GM10266 (cell line): ENCODE measurements around the gene USP3.

Source experiments
- DNase-seq: peaks from one replicate; pipeline ENCODE4 v3.0.0; 2012; ENCODE audit errors: extremely low spot score
- TF ChIP-seq, protein P1 (sequence below): IDR thresholded peaks from 2 replicates; pipeline ENCODE4 v1.5.1; 2012; ENCODE audit warnings: mild to moderate bottlenecking, low read depth; ENCODE audit not compliant: control insufficient read depth, insufficient read depth; ENCODE audit errors: missing control alignments

The USP3 gene

DNA sequence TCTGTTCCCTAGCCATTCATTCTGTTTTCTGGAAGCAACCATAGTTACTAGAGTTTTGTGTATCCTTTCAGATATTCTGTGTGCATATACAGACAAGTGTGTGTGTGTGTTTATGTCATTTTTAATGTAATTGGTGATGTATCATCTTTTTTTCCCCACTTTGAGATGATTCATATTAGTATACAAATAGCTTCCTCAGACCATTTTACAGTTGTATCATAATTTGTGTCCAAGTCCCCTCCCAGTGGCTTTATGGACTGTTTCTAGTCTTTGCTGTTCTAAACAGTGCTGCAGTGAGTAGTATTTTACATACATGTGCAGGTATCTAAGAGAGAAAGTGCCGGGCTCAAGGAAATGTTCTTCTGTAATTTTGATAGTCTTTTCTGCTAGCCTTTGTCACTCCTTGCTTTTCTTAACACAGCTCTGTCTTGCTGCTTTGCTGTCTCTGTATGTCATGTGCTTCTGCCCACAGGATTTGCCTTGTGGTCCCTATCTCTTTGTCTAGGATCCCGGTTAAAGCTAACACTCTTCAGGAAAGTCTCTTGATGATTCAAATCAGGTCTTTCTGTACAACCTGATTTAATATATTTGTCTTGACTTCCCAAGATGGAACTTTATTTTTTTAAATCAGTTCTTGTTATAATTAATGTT, 61.3 kb downstream of the USP3 start:
- DNase-seq, result no peak
- TF ChIP-seq, protein P1, sequence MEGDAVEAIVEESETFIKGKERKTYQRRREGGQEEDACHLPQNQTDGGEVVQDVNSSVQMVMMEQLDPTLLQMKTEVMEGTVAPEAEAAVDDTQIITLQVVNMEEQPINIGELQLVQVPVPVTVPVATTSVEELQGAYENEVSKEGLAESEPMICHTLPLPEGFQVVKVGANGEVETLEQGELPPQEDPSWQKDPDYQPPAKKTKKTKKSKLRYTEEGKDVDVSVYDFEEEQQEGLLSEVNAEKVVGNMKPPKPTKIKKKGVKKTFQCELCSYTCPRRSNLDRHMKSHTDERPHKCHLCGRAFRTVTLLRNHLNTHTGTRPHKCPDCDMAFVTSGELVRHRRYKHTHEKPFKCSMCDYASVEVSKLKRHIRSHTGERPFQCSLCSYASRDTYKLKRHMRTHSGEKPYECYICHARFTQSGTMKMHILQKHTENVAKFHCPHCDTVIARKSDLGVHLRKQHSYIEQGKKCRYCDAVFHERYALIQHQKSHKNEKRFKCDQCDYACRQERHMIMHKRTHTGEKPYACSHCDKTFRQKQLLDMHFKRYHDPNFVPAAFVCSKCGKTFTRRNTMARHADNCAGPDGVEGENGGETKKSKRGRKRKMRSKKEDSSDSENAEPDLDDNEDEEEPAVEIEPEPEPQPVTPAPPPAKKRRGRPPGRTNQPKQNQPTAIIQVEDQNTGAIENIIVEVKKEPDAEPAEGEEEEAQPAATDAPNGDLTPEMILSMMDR, result no peak

DNA sequence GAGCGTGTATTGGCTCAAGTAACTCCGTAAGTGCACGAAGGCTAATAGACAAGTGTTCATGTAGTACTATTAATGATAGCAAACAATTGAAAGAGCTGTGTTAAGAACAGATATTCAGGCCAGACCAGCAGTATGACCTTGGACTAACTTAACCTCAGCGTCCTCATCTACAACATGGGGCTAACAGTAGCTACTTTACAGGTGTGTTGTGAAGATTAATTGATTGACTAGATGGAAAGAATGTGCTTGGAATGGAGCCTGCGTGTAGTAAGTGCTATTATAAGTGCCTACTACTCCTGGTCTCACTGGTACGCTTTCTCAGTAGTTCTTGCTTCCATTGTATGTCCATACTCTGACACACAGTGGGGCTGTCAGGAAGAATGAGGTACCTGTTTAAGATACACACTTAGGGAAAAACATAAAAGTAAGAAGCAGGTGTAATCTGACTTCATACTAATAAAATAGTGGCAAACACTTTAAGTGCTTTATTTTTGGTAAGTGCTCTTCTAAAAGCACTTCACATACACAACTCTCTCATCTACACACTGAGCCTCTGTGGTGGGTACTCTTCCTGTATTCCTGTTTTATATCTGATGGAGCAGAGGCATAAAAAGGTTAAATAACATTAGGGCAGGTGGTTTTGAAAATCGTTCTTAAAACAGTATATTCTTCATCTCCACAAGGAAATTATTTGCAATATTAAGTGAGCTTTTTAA, 68.5 kb downstream of the USP3 start:
- no peak for DNase-seq
- TF ChIP-seq, protein P1, result no peak

DNA sequence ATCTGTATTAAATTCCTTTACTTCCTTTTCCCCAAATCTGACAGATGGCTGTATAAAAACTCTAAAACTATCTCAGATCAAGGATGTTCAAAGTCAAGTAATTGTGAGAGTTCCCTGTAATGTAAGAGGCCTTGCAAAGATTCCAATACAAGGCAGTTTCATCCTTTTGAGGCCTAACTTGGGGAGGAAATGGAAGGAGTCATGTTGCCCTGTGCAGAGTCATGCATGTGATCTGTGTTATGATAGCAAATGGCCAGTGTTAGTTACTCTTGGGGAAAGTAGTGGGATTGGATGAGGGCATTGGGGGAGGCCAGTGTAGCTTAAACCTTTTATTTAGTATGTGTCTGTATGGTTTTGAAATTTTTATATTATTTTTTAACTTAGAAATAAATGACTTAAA, 69.1 kb downstream of the USP3 start:
- DNase-seq, result no peak
- TF ChIP-seq, protein P1, result no peak

DNA sequence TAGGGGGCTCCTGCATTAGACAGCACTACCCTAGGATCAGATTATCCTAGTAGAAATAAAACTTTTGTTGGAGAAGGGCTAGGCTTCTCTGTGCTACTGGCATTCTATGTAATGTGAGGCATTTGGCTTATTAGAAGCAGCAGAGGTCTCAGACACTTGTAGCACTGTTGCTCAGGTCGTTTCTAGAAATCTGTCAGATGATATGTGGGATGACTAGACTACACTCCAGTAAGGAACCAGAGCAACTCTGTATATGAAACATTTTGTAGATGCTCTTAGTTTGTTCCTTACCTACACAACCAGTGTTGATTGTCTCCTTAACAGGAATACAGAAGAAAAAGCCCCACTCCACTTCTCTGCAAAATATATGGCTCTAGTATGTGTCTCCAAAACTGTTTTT, 70.9 kb downstream of the USP3 start:
- TF ChIP-seq, protein P1, result no peak
- DNase-seq, result no peak

DNA sequence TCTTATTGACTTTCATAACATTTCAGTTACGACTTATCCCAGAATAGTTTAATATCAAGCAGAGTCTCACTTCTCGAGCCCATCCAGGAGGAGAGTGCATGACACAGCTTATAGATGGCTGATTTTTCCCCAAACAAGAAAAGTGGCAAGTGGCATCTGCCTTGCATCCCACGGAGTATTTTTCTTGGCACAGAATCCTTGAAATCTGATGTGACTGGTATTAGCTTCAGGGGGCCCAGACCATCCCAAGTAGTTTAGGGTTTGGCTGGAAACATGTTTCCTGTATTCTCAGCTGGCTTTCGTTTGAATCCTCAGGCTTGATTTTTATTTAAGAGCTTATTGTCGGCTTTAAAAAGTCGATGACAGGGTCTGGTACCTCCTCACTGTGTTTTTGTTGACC, 72.0 kb downstream of the USP3 start:
- TF ChIP-seq, protein P1, result no peak
- DNase-seq, result no peak

DNA sequence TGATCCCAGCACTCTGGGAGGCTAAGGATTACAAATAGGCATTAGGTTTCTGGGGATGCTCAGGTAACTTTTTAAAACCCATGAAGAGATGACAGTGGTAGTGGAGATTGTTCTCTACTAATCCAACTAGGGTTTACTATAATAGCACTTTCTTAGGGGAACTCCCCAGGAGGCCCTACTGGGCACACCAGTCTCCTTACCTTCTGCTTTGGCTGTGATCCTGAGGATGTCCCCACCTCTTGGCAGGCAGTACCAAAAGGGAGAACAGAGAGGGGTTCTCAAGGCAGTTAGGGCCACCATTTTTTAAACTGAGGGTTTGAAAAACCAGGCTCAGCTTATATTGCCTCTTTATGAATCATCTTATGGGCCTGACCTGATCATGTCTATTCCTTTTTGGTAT, 77.8 kb downstream of the USP3 start:
- TF ChIP-seq, protein P1, result no peak

DNA sequence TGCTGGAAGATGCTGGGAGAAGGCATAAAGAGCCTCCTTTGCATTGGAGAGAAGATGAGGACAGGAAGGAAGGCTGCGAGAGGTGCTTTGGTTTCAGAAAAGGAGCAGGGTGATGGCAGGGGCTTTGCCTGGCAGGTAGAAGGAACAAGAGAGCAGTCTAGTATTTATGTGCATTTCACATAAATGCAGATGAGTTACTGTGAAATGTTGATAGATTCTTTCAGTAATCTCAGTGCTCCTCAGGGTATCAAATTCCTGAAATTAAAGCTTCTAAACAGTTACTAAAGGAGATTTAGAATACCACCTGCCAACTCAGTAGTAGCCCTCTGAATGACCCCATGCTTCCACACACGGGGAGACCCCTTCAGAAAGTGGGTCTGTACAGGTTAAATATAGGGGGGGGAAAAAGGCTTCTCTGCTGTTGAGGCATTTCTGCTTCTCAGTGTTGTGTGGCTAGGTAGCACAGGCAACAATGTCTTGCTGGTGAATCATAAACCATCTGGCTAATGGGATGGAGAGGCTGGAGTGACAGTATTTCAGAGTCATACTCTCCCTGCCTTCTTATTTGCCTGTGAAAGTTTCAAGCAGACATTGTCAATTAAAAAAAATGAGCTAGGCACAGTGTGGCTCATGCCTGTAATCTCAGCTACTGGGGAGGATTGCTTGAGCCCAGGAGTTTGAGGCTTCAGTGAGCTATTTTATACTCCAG, 78.5 kb downstream of the USP3 start:
- TF ChIP-seq, protein P1, result no peak
- no peak for DNase-seq

More for the DNA sequence above, 77.8 kb downstream of the USP3 start:
- DNase-seq, result no peak
